Upper lobe of right lung (tissue), 1 donor: ENCODE measurements around the gene NPAS3. TPM values are rescaled to one million over a fixed set of nuclear protein-coding genes. Genes with fewer than 3 reads are reported as not detected.

Experiments
- ATAC-seq: fragments of 200-7000 bp; cut with Tn5 transposase; one replicate; pipeline ENCODE4 v1.9.1; 2020; ENCODE audit warnings: mild to moderate bottlenecking, moderate library complexity
- DNase-seq: peaks from one replicate; pipeline ENCODE4 v3.0.0-alpha.2; 2020
- H3K27ac ChIP-seq: fragments of 200-600 bp; one replicate; pipeline ENCODE4 v1.8.0; 2022
- H3K27me3 ChIP-seq: fragments of 200-600 bp; one replicate; pipeline ENCODE4 v1.8.0; 2022; ENCODE audit warnings: mild to moderate bottlenecking
- H3K36me3 ChIP-seq: fragments of 200-600 bp; one replicate; pipeline ENCODE4 v1.8.0; 2022
- H3K4me1 ChIP-seq: fragments of 200-600 bp; one replicate; pipeline ENCODE4 v1.8.0; 2022
- H3K4me3 ChIP-seq: fragments of 200-600 bp; one replicate; pipeline ENCODE4 v1.8.0; 2022; ENCODE audit warnings: mild to moderate bottlenecking
- H3K9me3 ChIP-seq: fragments of 200-600 bp; one replicate; pipeline ENCODE4 v1.8.0; 2022
- CTCF ChIP-seq: fragments of 200-600 bp; IDR thresholded peaks from one replicate; pipeline ENCODE4 v1.8.0; 2022; ENCODE audit warnings: antibody characterized with exemption
- intact Hi-C: fragments of 100-400 bp; cut with DNase I; formaldehyde crosslinking; loops from one replicate; pipeline ENCODE4 v1.11.0; 2022
- total RNA-seq: library from RNA; stranded (reverse); fragmentation: NEBNext Ultra II Directional; extraction: Animal tissue kit (Norgen Biotek cat#: 25700); gene quantifications from one replicate; pipeline ENCODE4 v1.2.1, GENCODE V29; 2021
- donor health status: DM: no; HTN: yes; CAD: no; lungs with severe emphysema.

Gene NPAS3
- total RNA-seq, 1 donor from 2014 or later = 1.2 TPM

- no peak for TF ChIP-seq CTCF
- H3K4me1 ChIP-seq = no peaks in the 10 kb centered on the region
- H3K27me3 ChIP-seq = no peaks in the 10 kb centered on the region
- no peak overlapping the region for H3K27ac ChIP-seq
- no peaks in the 10 kb centered on the region for H3K9me3 ChIP-seq
- DNase-seq (no peak), ATAC-seq (no peak)
- intact Hi-C loops = no loop called here
- H3K36me3 ChIP-seq = no peaks in the 10 kb centered on the region
- H3K4me3 ChIP-seq = no peak overlapping the region
These were observed 431.7 kb downstream of the NPAS3 start for GRCh38 chr14:33370426-33370825.

- Histone ChIP-seq H3K27ac (no peak overlapping the region), H3K9me3 (no peaks in the 10 kb centered on the region), H3K36me3 (no peaks in the 10 kb centered on the region), H3K4me3 (no peak overlapping the region), H3K27me3 (no peaks in the 10 kb centered on the region), H3K4me1 (no peaks in the 10 kb centered on the region)
- no peak for TF ChIP-seq CTCF
- intact Hi-C loops = no loop called here
- DNase-seq = no peak
- ATAC-seq = no peak
These were observed 436.5 kb downstream of the NPAS3 start for GRCh38 chr14:33375196-33375595.

GRCh38 chr14:33375786-33376185 is 437.1 kb downstream of the NPAS3 start:
- no peak overlapping the region for H3K4me3 ChIP-seq
- no peaks in the 10 kb centered on the region for H3K4me1 ChIP-seq
- H3K27me3 ChIP-seq = no peaks in the 10 kb centered on the region
- ATAC-seq (no peak), DNase-seq (no peak)
- TF ChIP-seq CTCF = no peak
- no peaks in the 10 kb centered on the region for H3K36me3 ChIP-seq
- intact Hi-C loops = no loop called here
- H3K27ac ChIP-seq = no peak overlapping the region
- H3K9me3 ChIP-seq = no peaks in the 10 kb centered on the region

- intact Hi-C loops = no loop called here
- DNase-seq (no peak), ATAC-seq (no peak)
These were observed 437.8 kb downstream of the NPAS3 start for GRCh38 chr14:33376510-33376909.

GRCh38 chr14:33377596-33378390 is 439.1 kb downstream of the NPAS3 start:
- intact Hi-C loops = no loop called here
- H3K27me3 ChIP-seq = no peaks in the 10 kb centered on the region
- DNase-seq = no peak
- H3K4me1 ChIP-seq = no peaks in the 10 kb centered on the region
- H3K36me3 ChIP-seq = no peaks in the 10 kb centered on the region
- peak; percentile 66 for ATAC-seq
- H3K27ac ChIP-seq = no peak overlapping the region
- H3K4me3 ChIP-seq = no peak overlapping the region
- TF ChIP-seq CTCF = no peak
- no peaks in the 10 kb centered on the region for H3K9me3 ChIP-seq

More at GRCh38 chr14:33376510-33376909, 437.8 kb downstream of the NPAS3 start:
- Histone ChIP-seq H3K4me3 (no peak overlapping the region), H3K36me3 (no peaks in the 10 kb centered on the region), H3K9me3 (no peaks in the 10 kb centered on the region), H3K4me1 (no peaks in the 10 kb centered on the region), H3K27me3 (no peaks in the 10 kb centered on the region), H3K27ac (no peak overlapping the region)
- TF ChIP-seq CTCF = no peak
